Measurements from ENCODE around the gene TRMU.

The TRMU gene

GRCh38 chr22:46350646-46351045 is 15.1 kb downstream of the TRMU start:
- TF ChIP-seq ZFX (IDR thresholded peaks at IDR 0.05) (no peak), CTCF (conservative IDR thresholded peaks at IDR 0.05) (no peak)
- H3K27ac ChIP-seq = no peak overlapping the region

DNA sequence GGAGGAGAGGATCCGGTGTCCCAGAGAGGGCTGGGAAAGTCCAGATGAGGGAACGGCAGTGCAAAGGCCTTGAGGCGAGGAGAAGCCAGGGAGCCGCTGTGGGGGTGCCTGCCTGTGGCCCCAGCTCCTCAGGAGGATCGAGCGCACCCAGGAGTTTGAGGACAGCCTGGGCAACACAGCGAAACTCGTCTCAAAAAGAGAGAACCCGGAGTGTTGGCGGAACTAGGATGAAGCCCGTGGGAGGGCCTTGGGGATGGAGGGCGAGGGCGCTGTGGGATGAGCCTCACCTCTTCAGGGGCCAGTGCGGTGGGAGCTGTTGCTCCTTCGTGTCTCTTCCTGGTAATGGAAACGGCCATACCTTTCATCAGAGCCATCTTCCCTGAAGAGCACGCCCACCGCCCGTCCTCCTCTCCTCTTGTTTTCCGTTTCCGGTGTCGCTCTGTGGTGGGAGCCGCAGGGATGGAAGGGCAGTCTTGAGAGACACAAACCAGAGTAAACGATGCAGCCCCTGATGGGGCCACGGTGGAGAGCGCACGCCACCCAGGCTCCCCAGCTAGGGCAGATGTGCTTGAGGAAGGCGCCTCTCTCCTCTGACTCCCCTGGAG is 15.7 kb downstream of the TRMU start:
- H3K27ac ChIP-seq = no peak overlapping the region
- no peak for TF ChIP-seq CTCF (conservative IDR thresholded peaks at IDR 0.05)
- no peak for TF ChIP-seq ZFX (IDR thresholded peaks at IDR 0.05)

GRCh38 chr22:46351767-46352166 is 16.3 kb downstream of the TRMU start:
- TF ChIP-seq CTCF (conservative IDR thresholded peaks at IDR 0.05) = no peak
- no peak for TF ChIP-seq ZFX (IDR thresholded peaks at IDR 0.05)
- H3K27ac ChIP-seq = no peak overlapping the region

GRCh38 chr22:46352276-46352675 is 16.8 kb downstream of the TRMU start:
- TF ChIP-seq ZFX (IDR thresholded peaks at IDR 0.05) = no peak
- no peak overlapping the region for H3K27ac ChIP-seq

GRCh38 chr22:46352691-46353386 is 17.3 kb downstream of the TRMU start:
- H3K27ac ChIP-seq = no peak overlapping the region
- no peak for TF ChIP-seq CTCF (conservative IDR thresholded peaks at IDR 0.05)
- TF ChIP-seq ZFX (IDR thresholded peaks at IDR 0.05) = no peak

DNA sequence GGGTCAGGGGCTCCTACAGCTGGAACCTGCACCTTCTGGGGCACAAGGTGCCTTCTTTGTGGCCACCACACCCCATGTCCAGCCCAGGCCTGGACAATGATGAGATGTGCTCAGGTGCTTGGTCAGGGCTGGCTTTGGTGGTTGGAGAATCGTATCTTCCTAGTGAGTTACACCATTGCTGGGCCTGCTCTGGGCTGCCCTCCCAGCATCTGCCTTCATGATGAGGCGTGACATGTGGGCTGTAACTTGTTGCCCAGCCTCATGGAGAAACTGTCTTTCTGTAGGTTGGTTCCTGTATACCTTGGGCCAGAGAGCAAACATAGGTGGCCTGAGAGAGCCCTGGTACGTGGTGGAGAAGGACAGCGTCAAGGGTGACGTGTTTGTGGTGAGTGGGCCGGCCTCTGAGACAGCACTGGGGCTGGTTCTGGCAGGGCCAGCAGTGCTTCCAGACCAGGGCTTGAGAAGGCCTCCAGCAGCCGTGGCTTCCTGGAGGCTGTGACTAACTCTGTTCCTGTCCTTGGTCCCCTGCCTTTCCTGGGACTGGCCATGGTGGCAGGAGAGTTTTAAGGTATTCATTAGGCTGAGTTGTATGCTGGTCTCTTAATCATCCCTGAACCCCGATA is 18.1 kb downstream of the TRMU start:
- TF ChIP-seq ZFX (IDR thresholded peaks at IDR 0.05) (no peak), CTCF (conservative IDR thresholded peaks at IDR 0.05) (no peak)

DNA sequence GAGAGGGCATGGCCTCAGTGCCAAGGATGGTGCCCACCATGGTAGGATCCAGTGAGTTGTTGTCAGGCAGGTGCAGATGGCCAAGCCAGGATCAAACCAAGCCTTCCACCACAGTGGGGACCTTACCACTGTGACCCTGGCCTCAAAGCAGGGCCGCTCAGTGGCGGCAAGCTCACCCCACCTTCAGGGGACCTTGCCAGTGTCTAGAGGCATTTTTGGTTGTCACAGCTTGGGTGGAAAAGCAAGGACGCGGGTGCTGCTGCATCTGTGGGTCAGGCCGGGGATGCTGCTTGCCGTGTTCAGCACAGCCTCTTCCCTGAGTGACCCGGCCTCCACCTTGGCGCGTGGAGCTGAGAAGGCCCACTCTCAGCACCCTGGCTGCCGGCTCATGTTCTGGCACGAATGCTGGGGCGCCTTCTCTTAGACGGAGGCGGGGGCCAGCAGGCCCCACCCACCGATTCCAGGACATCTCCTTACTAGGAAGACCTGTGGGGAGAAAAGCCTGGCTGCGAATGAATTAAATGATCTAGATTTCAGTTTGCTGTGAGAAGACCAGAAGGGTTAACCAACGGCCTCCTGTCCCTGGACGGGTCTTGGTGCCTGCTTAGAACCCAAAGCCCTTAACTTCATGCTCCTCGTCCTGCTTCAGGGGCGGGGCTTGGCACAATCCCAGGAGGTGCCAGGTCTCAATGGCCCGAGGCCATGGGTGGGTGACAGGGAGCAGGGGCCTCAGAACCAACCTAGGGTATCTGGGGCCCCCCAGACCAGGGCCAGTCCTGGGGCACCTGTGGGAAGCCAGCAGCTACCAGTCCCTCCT is 18.9 kb downstream of the TRMU start:
- no peak overlapping the region for H3K27ac ChIP-seq
- TF ChIP-seq CTCF (conservative IDR thresholded peaks at IDR 0.05) (no peak), ZFX (IDR thresholded peaks at IDR 0.05) (no peak)

More for the DNA sequence above, 18.1 kb downstream of the TRMU start:
- H3K27ac ChIP-seq = no peak overlapping the region
